Subcutaneous adipose tissue (tissue), 4 donors: Measurements from ENCODE around the gene PCDHGA12. TPM values are rescaled to one million over a fixed set of nuclear protein-coding genes. Genes with fewer than 3 reads are reported as not detected.

Source experiments
- total RNA-seq, 4 donors: library from RNA; depleted of rRNA; stranded (reverse); fragments of >200 nt; gene quantifications; one replicate each; pipeline ENCODE4 v1.1.0, GENCODE V29; 2016
- TF ChIP-seq, protein P1 (sequence below): fragments of 450-650 bp; IDR thresholded peaks from one replicate; pipeline ENCODE4 v1.5.1; 2016; ENCODE audit warnings: low read depth, mild to moderate bottlenecking, control low read depth, antibody characterized with exemption, moderate library complexity

Gene PCDHGA12
- total RNA-seq, 4 donors from 2014 or later = 3.8 to 9.2 (median 5.7) TPM

DNA sequence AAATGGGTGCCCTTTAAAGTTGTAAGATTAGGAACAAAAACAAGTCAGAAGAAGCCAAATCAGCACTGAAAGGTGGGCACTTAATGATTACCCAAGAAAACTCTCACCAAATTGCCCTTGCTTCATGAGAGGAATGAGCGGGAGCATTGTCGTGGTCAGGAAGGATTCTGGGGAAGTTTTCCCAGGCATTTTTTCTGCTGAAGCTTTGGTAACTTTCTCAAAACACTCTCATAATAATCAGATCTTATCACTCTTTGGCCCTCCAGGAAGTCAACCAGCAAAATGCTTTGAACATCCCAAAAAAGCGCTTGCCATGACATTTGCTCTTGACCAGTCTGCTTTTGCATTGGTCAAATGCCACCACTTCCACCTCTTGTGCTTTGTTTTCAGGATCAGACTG lies 35.0 kb downstream of the PCDHGA12 start:
- TF ChIP-seq, protein P1, sequence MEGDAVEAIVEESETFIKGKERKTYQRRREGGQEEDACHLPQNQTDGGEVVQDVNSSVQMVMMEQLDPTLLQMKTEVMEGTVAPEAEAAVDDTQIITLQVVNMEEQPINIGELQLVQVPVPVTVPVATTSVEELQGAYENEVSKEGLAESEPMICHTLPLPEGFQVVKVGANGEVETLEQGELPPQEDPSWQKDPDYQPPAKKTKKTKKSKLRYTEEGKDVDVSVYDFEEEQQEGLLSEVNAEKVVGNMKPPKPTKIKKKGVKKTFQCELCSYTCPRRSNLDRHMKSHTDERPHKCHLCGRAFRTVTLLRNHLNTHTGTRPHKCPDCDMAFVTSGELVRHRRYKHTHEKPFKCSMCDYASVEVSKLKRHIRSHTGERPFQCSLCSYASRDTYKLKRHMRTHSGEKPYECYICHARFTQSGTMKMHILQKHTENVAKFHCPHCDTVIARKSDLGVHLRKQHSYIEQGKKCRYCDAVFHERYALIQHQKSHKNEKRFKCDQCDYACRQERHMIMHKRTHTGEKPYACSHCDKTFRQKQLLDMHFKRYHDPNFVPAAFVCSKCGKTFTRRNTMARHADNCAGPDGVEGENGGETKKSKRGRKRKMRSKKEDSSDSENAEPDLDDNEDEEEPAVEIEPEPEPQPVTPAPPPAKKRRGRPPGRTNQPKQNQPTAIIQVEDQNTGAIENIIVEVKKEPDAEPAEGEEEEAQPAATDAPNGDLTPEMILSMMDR = no peak

DNA sequence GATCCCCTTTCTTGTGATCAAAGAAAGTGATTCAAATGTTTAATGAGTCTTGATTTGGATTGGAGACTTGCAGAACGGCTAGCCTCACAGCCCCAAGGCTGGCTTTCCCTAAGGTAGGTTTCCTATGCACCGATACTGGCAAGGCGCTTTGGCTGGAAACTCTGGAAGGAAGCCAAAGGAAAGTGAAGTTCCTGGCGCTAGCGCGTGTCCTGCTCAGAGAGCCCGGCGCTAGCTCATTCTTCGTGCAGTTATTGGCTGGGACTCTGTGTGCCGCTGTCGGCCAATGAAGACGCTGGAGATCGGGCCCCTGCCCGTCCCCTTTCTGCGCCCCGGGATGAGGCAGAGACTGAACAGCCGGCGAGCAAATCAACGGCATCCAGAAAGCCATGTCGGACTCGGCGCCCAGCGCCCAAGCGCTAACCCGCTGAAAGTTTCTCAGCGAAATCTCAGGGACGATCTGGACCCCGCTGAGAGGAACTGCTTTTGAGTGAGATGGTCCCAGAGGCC lies 45.4 kb downstream of the PCDHGA12 start, which contains the start of gene PCDHGC3:
PCDHGC3 (plus strand) TSS at position 342 of the 507 bp plus-strand sequence; CDS start at position 493, 151 bp downstream.
- TF ChIP-seq, protein P1 = no peak

DNA sequence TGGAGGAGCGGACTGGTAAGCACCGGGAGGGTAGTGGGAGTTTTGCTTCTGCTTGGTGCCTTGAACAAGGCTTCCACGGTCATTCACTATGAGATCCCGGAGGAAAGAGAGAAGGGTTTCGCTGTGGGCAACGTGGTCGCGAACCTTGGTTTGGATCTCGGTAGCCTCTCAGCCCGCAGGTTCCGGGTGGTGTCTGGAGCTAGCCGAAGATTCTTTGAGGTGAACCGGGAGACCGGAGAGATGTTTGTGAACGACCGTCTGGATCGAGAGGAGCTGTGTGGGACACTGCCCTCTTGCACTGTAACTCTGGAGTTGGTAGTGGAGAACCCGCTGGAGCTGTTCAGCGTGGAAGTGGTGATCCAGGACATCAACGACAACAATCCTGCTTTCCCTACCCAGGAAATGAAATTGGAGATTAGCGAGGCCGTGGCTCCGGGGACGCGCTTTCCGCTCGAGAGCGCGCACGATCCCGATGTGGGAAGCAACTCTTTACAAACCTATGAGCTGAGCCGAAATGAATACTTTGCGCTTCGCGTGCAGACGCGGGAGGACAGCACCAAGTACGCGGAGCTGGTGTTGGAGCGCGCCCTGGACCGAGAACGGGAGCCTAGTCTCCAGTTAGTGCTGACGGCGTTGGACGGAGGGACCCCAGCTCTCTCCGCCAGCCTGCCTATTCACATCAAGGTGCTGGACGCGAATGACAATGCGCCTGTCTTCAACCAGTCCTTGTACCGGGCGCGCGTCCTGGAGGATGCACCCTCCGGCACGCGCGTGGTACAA lies 46.0 kb downstream of the PCDHGA12 start:
- TF ChIP-seq, protein P1 = no peak

DNA sequence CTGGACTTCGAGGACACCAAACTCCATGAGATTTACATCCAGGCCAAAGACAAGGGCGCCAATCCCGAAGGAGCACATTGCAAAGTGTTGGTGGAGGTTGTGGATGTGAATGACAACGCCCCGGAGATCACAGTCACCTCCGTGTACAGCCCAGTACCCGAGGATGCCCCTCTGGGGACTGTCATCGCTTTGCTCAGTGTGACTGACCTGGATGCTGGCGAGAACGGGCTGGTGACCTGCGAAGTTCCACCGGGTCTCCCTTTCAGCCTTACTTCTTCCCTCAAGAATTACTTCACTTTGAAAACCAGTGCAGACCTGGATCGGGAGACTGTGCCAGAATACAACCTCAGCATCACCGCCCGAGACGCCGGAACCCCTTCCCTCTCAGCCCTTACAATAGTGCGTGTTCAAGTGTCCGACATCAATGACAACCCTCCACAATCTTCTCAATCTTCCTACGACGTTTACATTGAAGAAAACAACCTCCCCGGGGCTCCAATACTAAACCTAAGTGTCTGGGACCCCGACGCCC lies 46.8 kb downstream of the PCDHGA12 start:
- TF ChIP-seq, protein P1 = no peak

DNA sequence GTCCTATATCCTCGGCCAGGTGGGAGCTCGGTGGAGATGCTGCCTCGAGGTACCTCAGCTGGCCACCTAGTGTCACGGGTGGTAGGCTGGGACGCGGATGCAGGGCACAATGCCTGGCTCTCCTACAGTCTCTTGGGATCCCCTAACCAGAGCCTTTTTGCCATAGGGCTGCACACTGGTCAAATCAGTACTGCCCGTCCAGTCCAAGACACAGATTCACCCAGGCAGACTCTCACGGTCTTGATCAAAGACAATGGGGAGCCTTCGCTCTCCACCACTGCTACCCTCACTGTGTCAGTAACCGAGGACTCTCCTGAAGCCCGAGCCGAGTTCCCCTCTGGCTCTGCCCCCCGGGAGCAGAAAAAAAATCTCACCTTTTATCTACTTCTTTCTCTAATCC lies 47.5 kb downstream of the PCDHGA12 start:
- TF ChIP-seq, protein P1 = no peak

DNA sequence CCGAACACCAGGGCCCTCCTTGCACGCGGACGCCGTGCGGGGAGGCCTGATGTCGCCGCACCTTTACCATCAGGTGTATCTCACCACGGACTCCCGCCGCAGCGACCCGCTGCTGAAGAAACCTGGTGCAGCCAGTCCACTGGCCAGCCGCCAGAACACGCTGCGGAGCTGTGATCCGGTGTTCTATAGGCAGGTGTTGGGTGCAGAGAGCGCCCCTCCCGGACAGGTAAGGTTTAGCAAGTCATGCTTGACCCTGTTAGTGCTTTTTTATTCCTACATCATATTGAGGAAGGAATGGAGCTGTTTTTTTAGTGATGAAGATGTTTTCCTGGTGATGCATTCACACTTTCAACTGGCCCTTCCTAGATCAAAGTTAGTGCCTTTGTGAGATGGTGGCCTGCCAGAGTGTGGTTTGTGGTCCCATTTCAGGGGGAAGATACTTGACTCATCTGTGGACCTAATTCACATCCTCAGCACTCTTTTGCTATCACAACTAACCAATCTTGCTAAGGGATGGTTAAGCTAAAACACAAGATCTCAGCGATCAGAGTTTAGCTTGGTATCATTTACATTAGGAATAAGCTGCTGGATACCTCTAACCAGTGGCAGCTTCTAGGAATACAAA lies 48.1 kb downstream of the PCDHGA12 start:
- TF ChIP-seq, protein P1 = no peak

DNA sequence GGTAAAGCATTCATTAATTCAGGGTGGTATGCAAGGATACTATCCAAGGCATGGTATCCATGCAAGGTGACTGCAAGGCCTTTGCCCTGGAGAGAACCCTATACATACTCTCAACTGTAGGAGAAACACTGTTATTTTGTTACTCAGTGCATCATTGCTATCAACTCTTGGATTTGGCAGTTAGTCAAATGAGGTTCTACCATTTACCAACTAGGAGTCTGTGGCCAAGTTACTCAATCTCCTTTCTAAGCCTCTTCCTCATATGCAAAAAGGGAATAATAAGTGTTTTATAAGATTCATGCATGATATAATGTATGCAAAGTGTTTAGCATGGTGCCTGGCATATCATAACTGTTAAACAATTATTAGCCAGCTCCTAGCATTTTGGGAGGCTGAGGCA lies 49.5 kb downstream of the PCDHGA12 start:
- TF ChIP-seq, protein P1 = no peak
